Esophagus squamous epithelium (tissue), 5 donors: ENCODE data around the gene SFRP2. TPM values are rescaled to one million over a fixed set of nuclear protein-coding genes. Genes with fewer than 3 reads are reported as not detected.

Experiments used
- DNase-seq: peaks from one replicate; lab custom pipeline; 2025; lab: John Stamatoyannopoulos, UW
- H3K27ac ChIP-seq, 4 donors: fragments of 200-600 bp; sonication (generic); one replicate each; pipeline ENCODE4 v1.5.1; 2016 to 2019; ENCODE audit warnings: mild to moderate bottlenecking in 1 of 4
- H3K27me3 ChIP-seq, 4 donors: fragments of 200-600 bp; sonication (generic); 1 replicate in 3 of 4; 2 replicates in 1 of 4; pipeline versions ENCODE4 v1.5.1 to v1.6.0; 2017 to 2021; ENCODE audit warnings: antibody characterized with exemption in 1 of 4
- H3K36me3 ChIP-seq, 3 donors: fragments of 200-600 bp; sonication (generic); one replicate each; pipeline ENCODE4 v1.5.1; 2016 to 2019
- H3K4me1 ChIP-seq, 3 donors: fragments of 200-600 bp; sonication (generic); one replicate each; pipeline ENCODE4 v1.5.1; 2017 to 2019
- H3K4me3 ChIP-seq, 4 donors: fragments of 200-600 bp; sonication (generic); 1 replicate in 3 of 4; 2 replicates in 1 of 4; pipeline ENCODE4 v1.5.1; 2016 to 2019; ENCODE audit warnings: mild to moderate bottlenecking in 2 of 4, moderate library complexity in 1 of 4
- H3K9me3 ChIP-seq, 3 donors: fragments of 200-600 bp; sonication (generic); one replicate each; pipeline ENCODE4 v1.5.1; 2016 to 2019
- CTCF ChIP-seq, 6 experiments: fragments of 450-650 bp in 4 of 6; fragments of 200-600 bp in 2 of 6; sonication (generic) in 2 of 6; IDR thresholded peaks; one replicate each; pipeline ENCODE4 v1.5.1; 2016 to 2019; ENCODE audit warnings: antibody characterized with exemption in 6 of 6, mild to moderate bottlenecking in 4 of 6, moderate library complexity in 4 of 6
- POLR2A ChIP-seq, 4 donors: fragments of 450-650 bp; IDR thresholded peaks; one replicate each; pipeline ENCODE4 v1.6.1; 2017; ENCODE audit warnings: antibody characterized with exemption in 4 of 4, mild to moderate bottlenecking in 4 of 4, moderate library complexity in 3 of 4
- WGBS, 2 donors: methylation state at CpG; one replicate each; pipeline ENCODE4 v1.1.5; 2018; 5-methylcytosine and 5-hydroxymethylcytosine counted together
- intact Hi-C: fragments of 100-400 bp; cut with DNase I; formaldehyde crosslinking; loops from one replicate; pipeline ENCODE4 v1.15.0; 2022
- total RNA-seq, 4 donors: library from RNA; depleted of rRNA; stranded (reverse); fragments of >200 nt; gene quantifications; one replicate each; pipeline ENCODE4 v1.1.0, GENCODE V29; 2016
- donor health status: DM: yes; HTN: yes; CAD: no.

SFRP2 gene
- total RNA-seq, 4 donors from 2014 or later, result 2.2 to 104 (median 13.3) TPM

- DNase-seq, result no peak
- intact Hi-C loops, result no loop called here
Measured at GRCh38 chr4:153809307-153809706, 20.4 kb upstream of the SFRP2 start.

GRCh38 chr4:153808175-153808574 lies 19.3 kb upstream of the SFRP2 start:
- no peak for DNase-seq
- 50 to 73% methylated on average over 1 of the region's 1 CpG for WGBS, 2 donors
- H3K27me3 ChIP-seq, result no peaks in the 10 kb centered on the region
- H3K36me3 ChIP-seq, result no peaks in the 10 kb centered on the region
- H3K4me1 ChIP-seq, result no peaks in the 10 kb centered on the region
- H3K27ac ChIP-seq, result no peak overlapping the region
- intact Hi-C loops, result no loop called here
- no peaks in the 10 kb centered on the region for H3K9me3 ChIP-seq
- H3K4me3 ChIP-seq, result no peak overlapping the region
- TF ChIP-seq POLR2A (IDR thresholded peaks at IDR 0.05), result no peak
- no peak for TF ChIP-seq CTCF (IDR thresholded peaks at IDR 0.05)

More at GRCh38 chr4:153809307-153809706, 20.4 kb upstream of the SFRP2 start:
- TF ChIP-seq POLR2A (IDR thresholded peaks at IDR 0.05), result no peak
- no peak for TF ChIP-seq CTCF (IDR thresholded peaks at IDR 0.05)
- H3K27me3 ChIP-seq, result no peaks in the 10 kb centered on the region
- no peaks in the 10 kb centered on the region for H3K36me3 ChIP-seq
- no peak overlapping the region for H3K4me3 ChIP-seq
- H3K4me1 ChIP-seq, result no peaks in the 10 kb centered on the region
- no peaks in the 10 kb centered on the region for H3K9me3 ChIP-seq
- H3K27ac ChIP-seq, result no peak overlapping the region

GRCh38 chr4:153806073-153806472 lies 17.2 kb upstream of the SFRP2 start:
- no peak overlapping the region for H3K27ac ChIP-seq
- H3K27me3 ChIP-seq, result no peaks in the 10 kb centered on the region
- H3K4me1 ChIP-seq, result no peaks in the 10 kb centered on the region
- 68 to 88% methylated on average over 4 to 23 of the region's 30 CpGs for WGBS, 2 donors
- no peak overlapping the region for H3K4me3 ChIP-seq
- intact Hi-C loops, result no loop called here
- TF ChIP-seq POLR2A (IDR thresholded peaks at IDR 0.05) (no peak), CTCF (IDR thresholded peaks at IDR 0.05) (no peak)
- no peaks in the 10 kb centered on the region for H3K36me3 ChIP-seq
- DNase-seq, result no peak
- no peaks in the 10 kb centered on the region for H3K9me3 ChIP-seq

- 40 to 46% methylated on average over 2 to 3 of the region's 3 CpGs for WGBS, 2 donors
- no peaks in the 10 kb centered on the region for H3K9me3 ChIP-seq
- no peaks in the 10 kb centered on the region for H3K36me3 ChIP-seq
- H3K27me3 ChIP-seq, result peaks cover 0 to 3% (median 0%) of the 10 kb centered on the region in 4 donors
- H3K4me3 ChIP-seq, result no peak overlapping the region
- intact Hi-C loops, result no loop called here
- H3K4me1 ChIP-seq, result no peaks in the 10 kb centered on the region
- DNase-seq, result no peak
- no peak for TF ChIP-seq CTCF (IDR thresholded peaks at IDR 0.05)
- TF ChIP-seq POLR2A (IDR thresholded peaks at IDR 0.05), result no peak
- H3K27ac ChIP-seq, result no peak overlapping the region
Measured at GRCh38 chr4:153804722-153805121, 15.8 kb upstream of the SFRP2 start.

GRCh38 chr4:153799694-153800074 lies 10.8 kb upstream of the SFRP2 start:
- Histone ChIP-seq H3K27me3 (peaks cover 0 to 33% (median 0%) of the 10 kb centered on the region in 4 donors), H3K27ac (no peak overlapping the region), H3K36me3 (no peaks in the 10 kb centered on the region), H3K4me1 (peaks cover 0 to 4% (median 0%) of the 10 kb centered on the region in 3 donors), H3K4me3 (no peak overlapping the region), H3K9me3 (no peaks in the 10 kb centered on the region)
- no peak for DNase-seq
- intact Hi-C loops, result loop anchor here (10.0 kb wide), 1 partner anchor 515 kb away; no protein-coding TSS in a partner anchor
- TF ChIP-seq CTCF (IDR thresholded peaks at IDR 0.05) (no peak), POLR2A (IDR thresholded peaks at IDR 0.05) (no peak)
- 43 to 44% methylated on average over 2 of the region's 2 CpGs for WGBS, 2 donors
